A549 (cell line): ENCODE results near the gene TSHZ2.

ENCODE experiments used
- CEBPB ChIP-seq, 2 experiments: fragments of >200 bp in 1 of 2; sonication (Bioruptor Twin) in 1 of 2; formaldehyde crosslinking in 1 of 2; IDR thresholded peaks; 2 replicates each; pipeline ENCODE4 v1.6.1; 2012 to 2016
- HOXA7 ChIP-seq: fragments of 250-450 bp; sonication (Bioruptor Pico); IDR thresholded peaks from 2 replicates; pipeline ENCODE4 v1.5.0; 2020; ENCODE audit warnings: mild to moderate bottlenecking, moderate library complexity
- POLR2A ChIP-seq: IDR thresholded peaks from 2 replicates; pipeline ENCODE4 v1.6.1; 2012; ENCODE audit warnings: mild to moderate bottlenecking, low read length
- TP53 ChIP-seq: fragments of 250-450 bp; sonication (Bioruptor Pico); IDR thresholded peaks from 2 replicates; pipeline ENCODE4 v1.5.0; 2021; ENCODE audit warnings: mild to moderate bottlenecking, moderate library complexity
- TF ChIP-seq, protein P1 (sequence below): fragments of >200 bp; sonication (Bioruptor Twin); formaldehyde crosslinking; IDR thresholded peaks from 3 replicates; pipeline ENCODE4 v1.5.1; 2016
- TF ChIP-seq, protein P2 (sequence below): fragments of 450-650 bp; IDR thresholded peaks from 2 replicates; pipeline ENCODE4 v1.6.1; 2014; ENCODE audit warnings: antibody characterized with exemption
- TF ChIP-seq, protein P3 (sequence below): IDR thresholded peaks from 2 replicates; pipeline ENCODE4 v1.6.1; 2012

DNA sequence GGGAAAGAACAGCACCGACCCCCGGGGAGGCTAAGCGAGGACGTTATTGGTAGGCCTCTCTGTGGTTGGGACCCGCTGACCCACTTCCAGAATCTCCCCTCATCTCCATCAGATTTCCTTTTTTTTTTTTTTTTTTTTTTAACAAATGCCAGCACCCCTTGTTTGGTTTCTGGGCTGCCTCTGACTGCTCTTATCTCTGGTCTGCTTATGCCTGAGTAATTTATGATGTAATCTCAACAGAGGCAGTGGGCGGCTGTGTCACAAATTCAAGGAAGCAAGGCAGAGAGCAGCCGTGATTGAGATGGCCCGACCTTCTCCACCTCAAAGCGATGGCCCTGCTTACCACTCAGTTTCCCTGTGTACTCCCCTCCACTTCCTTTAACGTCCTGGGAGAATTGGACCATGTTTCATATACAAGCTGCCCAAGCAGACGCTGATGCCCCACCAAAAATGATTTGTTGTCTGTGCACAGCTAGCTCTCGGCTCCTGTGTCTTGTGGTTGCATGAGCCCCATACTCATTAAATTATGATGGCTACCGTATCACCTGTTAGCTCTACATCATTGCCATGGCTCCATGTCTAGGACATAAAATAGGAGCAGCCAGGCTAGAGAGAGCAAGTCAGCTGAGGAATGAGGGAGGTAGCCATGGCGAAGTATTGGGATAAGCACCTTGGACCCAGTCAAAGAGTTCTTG is 523.4 kb downstream of the TSHZ2 start:
- TF ChIP-seq, protein P1, sequence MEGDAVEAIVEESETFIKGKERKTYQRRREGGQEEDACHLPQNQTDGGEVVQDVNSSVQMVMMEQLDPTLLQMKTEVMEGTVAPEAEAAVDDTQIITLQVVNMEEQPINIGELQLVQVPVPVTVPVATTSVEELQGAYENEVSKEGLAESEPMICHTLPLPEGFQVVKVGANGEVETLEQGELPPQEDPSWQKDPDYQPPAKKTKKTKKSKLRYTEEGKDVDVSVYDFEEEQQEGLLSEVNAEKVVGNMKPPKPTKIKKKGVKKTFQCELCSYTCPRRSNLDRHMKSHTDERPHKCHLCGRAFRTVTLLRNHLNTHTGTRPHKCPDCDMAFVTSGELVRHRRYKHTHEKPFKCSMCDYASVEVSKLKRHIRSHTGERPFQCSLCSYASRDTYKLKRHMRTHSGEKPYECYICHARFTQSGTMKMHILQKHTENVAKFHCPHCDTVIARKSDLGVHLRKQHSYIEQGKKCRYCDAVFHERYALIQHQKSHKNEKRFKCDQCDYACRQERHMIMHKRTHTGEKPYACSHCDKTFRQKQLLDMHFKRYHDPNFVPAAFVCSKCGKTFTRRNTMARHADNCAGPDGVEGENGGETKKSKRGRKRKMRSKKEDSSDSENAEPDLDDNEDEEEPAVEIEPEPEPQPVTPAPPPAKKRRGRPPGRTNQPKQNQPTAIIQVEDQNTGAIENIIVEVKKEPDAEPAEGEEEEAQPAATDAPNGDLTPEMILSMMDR, result no peak
- TF ChIP-seq CEBPB (IDR thresholded peaks at IDR 0.05), result no peak
- no peak for TF ChIP-seq HOXA7 (CRISPR knock-in tag)
- TF ChIP-seq POLR2A, result no peak
- TF ChIP-seq, protein P2, sequence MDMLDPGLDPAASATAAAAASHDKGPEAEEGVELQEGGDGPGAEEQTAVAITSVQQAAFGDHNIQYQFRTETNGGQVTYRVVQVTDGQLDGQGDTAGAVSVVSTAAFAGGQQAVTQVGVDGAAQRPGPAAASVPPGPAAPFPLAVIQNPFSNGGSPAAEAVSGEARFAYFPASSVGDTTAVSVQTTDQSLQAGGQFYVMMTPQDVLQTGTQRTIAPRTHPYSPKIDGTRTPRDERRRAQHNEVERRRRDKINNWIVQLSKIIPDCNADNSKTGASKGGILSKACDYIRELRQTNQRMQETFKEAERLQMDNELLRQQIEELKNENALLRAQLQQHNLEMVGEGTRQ, result no peak
- TF ChIP-seq TP53 (CRISPR knock-in tag), result no peak
- TF ChIP-seq, protein P3, sequence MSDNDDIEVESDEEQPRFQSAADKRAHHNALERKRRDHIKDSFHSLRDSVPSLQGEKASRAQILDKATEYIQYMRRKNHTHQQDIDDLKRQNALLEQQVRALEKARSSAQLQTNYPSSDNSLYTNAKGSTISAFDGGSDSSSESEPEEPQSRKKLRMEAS, result no peak
